DOHH2 (cell line): ENCODE data around the gene HERC3.

Experiments used
- EZH2phosphoT487 ChIP-seq: fragments of 200-600 bp; sonication (generic); IDR thresholded peaks from 2 replicates; pipeline ENCODE4 v1.6.1; 2017; ENCODE audit warnings: borderline replicate concordance, mild to moderate bottlenecking, antibody characterized with exemption, low read length, moderate library complexity, mixed read lengths
- TF ChIP-seq, protein P1 (sequence below): fragments of 200-600 bp; sonication (generic); IDR thresholded peaks from one replicate; pipeline ENCODE4 v1.5.1; 2014; ENCODE audit warnings: antibody characterized with exemption, mild to moderate bottlenecking, low read depth, low read length; ENCODE audit not compliant: poor library complexity, severe bottlenecking

DNA sequence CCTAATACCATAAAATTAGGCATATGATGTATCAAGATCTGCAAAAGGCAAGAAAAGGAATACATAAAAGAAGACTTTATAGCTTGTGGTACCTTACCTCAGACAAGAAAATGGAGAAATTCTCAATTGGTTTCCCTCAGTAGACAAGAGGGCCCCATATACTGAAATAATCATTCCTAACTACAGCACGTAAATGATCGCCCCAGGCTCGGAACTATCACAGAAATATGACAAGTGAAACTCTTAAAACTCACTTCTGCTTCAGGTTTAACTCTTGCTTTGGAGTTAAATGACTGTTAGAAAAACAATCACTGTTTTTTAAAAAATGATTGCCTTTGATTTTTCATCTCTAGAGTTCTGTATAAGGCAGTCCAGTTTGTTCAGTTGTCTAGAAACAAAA, 144.0 kb downstream of the HERC3 start:
- TF ChIP-seq, protein P1, sequence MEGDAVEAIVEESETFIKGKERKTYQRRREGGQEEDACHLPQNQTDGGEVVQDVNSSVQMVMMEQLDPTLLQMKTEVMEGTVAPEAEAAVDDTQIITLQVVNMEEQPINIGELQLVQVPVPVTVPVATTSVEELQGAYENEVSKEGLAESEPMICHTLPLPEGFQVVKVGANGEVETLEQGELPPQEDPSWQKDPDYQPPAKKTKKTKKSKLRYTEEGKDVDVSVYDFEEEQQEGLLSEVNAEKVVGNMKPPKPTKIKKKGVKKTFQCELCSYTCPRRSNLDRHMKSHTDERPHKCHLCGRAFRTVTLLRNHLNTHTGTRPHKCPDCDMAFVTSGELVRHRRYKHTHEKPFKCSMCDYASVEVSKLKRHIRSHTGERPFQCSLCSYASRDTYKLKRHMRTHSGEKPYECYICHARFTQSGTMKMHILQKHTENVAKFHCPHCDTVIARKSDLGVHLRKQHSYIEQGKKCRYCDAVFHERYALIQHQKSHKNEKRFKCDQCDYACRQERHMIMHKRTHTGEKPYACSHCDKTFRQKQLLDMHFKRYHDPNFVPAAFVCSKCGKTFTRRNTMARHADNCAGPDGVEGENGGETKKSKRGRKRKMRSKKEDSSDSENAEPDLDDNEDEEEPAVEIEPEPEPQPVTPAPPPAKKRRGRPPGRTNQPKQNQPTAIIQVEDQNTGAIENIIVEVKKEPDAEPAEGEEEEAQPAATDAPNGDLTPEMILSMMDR, result no peak
- TF ChIP-seq EZH2phosphoT487, result no peak
